ENCODE results near the gene ZNF277.

DNA sequence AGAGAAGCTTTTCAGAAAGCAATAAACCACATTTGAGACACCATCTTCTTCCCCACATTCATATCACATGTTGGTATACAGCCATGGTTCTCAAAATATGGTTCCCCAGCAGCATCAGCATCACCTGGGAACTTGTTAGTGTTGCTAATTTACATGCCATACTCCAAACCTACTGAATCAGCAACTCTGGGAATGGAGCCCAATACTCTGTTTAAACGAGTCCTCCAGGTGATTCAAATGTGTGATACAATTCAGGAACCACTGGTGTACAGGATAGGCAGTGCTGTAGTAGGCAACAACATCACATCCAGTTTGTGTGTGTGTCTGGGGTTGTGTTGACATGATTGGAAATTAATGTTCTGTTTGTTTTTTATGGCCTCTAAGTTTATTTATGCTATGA lies 47.7 kb downstream of the ZNF277 start:
- TF ChIP-seq CTCF (IDR thresholded peaks at IDR 0.05) (no peak), POLR2A (IDR thresholded peaks at IDR 0.05) (no peak), POLR2AphosphoS5 (IDR thresholded peaks at IDR 0.05) (no peak)

All from transverse colon (tissue), 4 donors.